ENCODE results near the gene KPNA6. TPM values are rescaled to one million over a fixed set of nuclear protein-coding genes. Genes with fewer than 3 reads are reported as not detected.
"Not testable (repeated sequence)": the region's sequence is repeated elsewhere in the genome, so short reads cannot be mapped to it uniquely, and the experiment has no call there.

Gene KPNA6
- total RNA-seq, 2 experiments from 2014 or later = 65.7 to 67.2 TPM

GRCh38 chr1:32104127-32104526 lies 3.7 kb upstream of the KPNA6 start:
- Mint-ChIP-seq H3K36me3 (ENCODE audit: low read depth) (peaks cover 26% of the 10 kb centered on the region), H3K27me3 (ENCODE audit: low read depth) (no peaks in the 10 kb centered on the region), H3K4me3 (no peak overlapping the region), H3K9me3 (ENCODE audit: insufficient read depth) (no peaks in the 10 kb centered on the region), H3K27ac (no peak overlapping the region), H3K4me1 (ENCODE audit: low read depth) (peaks cover 8% of the 10 kb centered on the region)
- ATAC-seq (no peak), DNase-seq (no peak)
- CTCF ChIA-PET = no interaction called here
- POLR2A ChIA-PET = interaction anchor here (0.7 kb wide), 1 partner anchor 70 kb away, joined by 4 read pairs; no protein-coding TSS in a partner anchor

GRCh38 chr1:32105338-32105737 lies 2.5 kb upstream of the KPNA6 start:
- peaks cover 23% of the 10 kb centered on the region for H3K36me3 Mint-ChIP-seq (ENCODE audit: low read depth)
- no peaks in the 10 kb centered on the region for H3K9me3 Mint-ChIP-seq (ENCODE audit: insufficient read depth)
- ChIA-PET CTCF (no interaction called here), POLR2A (interaction anchor here (0.5 kb wide), 1 partner anchor 586 kb away, joined by 3 read pairs; no protein-coding TSS in a partner anchor)
- no peak for ATAC-seq
- no peak overlapping the region for H3K4me3 Mint-ChIP-seq
- no peaks in the 10 kb centered on the region for H3K27me3 Mint-ChIP-seq (ENCODE audit: low read depth)
- no peak overlapping the region for H3K27ac Mint-ChIP-seq
- no peak for DNase-seq
- H3K4me1 Mint-ChIP-seq (ENCODE audit: low read depth) = peaks cover 20% of the 10 kb centered on the region

DNA sequence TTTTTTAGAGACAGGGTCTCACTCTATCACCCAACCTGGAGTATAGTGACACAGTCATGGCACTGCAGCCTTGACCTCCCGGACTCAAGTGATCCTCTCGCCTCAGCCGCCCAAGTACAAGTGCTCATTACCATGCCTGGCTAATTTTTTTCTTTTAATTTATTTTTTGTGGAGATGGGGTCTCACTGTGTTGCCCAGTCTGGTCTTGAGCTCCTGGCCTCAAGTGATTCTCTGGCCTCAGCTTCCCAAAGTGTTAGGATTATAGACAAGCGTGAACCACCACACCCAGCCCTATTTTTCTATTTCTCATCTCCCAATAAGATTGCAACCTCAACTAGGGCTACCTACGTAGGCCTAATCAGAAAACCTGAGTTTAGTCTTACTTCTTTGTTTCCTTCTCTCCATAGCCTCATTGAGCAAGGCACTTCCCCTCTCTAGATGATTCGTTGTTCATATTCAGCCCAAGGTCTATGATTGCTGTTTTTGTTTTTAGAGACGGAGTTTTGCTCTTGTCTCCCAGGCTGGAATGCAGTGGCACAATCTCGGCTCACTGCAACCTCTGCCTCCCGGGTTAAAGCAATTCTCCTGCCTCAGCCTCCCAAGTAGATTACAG lies 1.1 kb upstream of the KPNA6 start:
- H3K27ac Mint-ChIP-seq = peak overlapping the region; percentile 57
- DNase-seq = no peak
- H3K9me3 Mint-ChIP-seq (ENCODE audit: insufficient read depth) = no peaks in the 10 kb centered on the region
- ChIA-PET CTCF (interaction anchor here (1.4 to 3.3 kb wide), 2 partner anchors 33 to 83 kb away, joined by 4 to 21 read pairs; partner anchors contain the start of gene TMEM39B), POLR2A (interaction anchor here (1.2 to 3.1 kb wide), 3 partner anchors 11 to 168 kb away, joined by 3 to 28 read pairs (median 4); partner anchors contain the start of genes PTP4A2 and TMEM39B)
- peaks cover 33% of the 10 kb centered on the region for H3K4me1 Mint-ChIP-seq (ENCODE audit: low read depth)
- H3K27me3 Mint-ChIP-seq (ENCODE audit: low read depth) = no peaks in the 10 kb centered on the region
- peak overlapping the region; percentile 40 for H3K4me3 Mint-ChIP-seq
- H3K36me3 Mint-ChIP-seq (ENCODE audit: low read depth) = peaks cover 14% of the 10 kb centered on the region
- ATAC-seq = no peak

- peaks cover 22% of the 10 kb centered on the region for H3K36me3 Mint-ChIP-seq (ENCODE audit: low read depth)
- no peaks in the 10 kb centered on the region for H3K9me3 Mint-ChIP-seq (ENCODE audit: insufficient read depth)
- peaks cover 50% of the 10 kb centered on the region for H3K4me1 Mint-ChIP-seq (ENCODE audit: low read depth)
- H3K4me3 Mint-ChIP-seq = no peak overlapping the region
- ChIA-PET POLR2A (no interaction called here), CTCF (interaction anchor here (0.6 to 2.7 kb wide), 14 partner anchors 10 to 235 kb away, joined by 3 to 16 read pairs (median 4); partner anchors contain the start of genes TMEM39B and TXLNA)
- DNase-seq (no peak), ATAC-seq (no peak)
- H3K27ac Mint-ChIP-seq = no peak overlapping the region
- no peaks in the 10 kb centered on the region for H3K27me3 Mint-ChIP-seq (ENCODE audit: low read depth)
Measured at GRCh38 chr1:32111040-32111623, 3.3 kb downstream of the KPNA6 start.

DNA sequence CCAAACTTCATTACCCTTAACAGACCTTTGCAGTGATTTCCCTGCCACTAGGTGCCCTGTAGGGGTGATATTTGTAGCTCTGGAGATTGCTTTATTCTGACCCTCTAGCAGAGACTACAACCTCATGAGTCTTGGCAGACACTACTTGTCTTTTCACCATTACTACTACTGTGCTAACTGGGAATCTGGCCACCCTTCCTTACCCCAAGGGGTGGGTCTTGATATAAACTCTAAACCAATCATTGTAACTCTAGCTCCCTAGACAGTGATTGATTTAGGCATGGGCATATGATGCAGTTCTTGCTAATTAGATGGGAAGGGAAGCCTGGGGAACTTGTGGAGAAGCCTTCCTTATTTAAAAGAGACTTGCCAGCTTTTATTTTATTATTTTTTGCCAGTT lies 3.9 kb downstream of the KPNA6 start:
- Mint-ChIP-seq H3K4me1 (ENCODE audit: low read depth) (peaks cover 52% of the 10 kb centered on the region), H3K9me3 (ENCODE audit: insufficient read depth) (no peaks in the 10 kb centered on the region), H3K36me3 (ENCODE audit: low read depth) (peaks cover 24% of the 10 kb centered on the region), H3K27ac (no peak overlapping the region), H3K27me3 (ENCODE audit: low read depth) (no peaks in the 10 kb centered on the region), H3K4me3 (no peak overlapping the region)
- CTCF ChIA-PET = interaction anchor here (1.1 to 2.7 kb wide), 10 partner anchors 11 to 137 kb away, joined by 3 to 16 read pairs (median 4); partner anchors contain the start of genes TMEM39B and TXLNA
- POLR2A ChIA-PET = interaction anchor here (0.6 kb wide), 1 partner anchor 39 kb away, joined by 3 read pairs; the partner anchor contains the start of gene TMEM39B
- DNase-seq (no peak), ATAC-seq (no peak)

DNA sequence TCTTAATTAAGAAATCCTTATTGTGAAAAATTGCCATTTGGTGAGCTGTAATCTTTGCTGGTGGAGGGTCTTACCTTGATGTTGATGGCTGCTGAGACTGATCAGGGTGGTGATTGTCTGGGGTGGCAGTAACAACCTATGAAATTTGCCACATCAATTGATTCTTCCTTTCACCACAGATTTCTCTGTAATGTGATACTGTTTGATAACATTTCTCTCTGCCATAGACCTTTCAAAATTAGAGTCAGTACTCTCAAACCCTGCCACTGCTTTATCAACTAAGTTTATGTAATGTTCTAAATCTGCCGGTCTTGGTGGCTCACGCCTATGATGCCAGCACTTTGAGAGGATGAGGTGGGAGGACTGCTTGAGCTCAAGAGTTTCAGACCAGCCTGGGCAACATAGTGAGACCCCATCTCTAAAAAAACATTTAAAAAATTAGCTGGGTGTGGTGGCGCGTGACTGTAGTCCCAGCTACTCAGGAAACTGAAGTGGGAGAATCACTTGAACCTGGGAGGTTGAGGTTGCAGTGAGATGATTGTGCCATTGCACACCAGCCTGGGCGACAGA lies 5.0 kb downstream of the KPNA6 start:
- DNase-seq (no peak), ATAC-seq (no peak)
- Mint-ChIP-seq H3K36me3 (ENCODE audit: low read depth) (peaks cover 24% of the 10 kb centered on the region), H3K4me1 (ENCODE audit: low read depth) (peaks cover 47% of the 10 kb centered on the region), H3K9me3 (ENCODE audit: insufficient read depth) (no peaks in the 10 kb centered on the region), H3K27me3 (ENCODE audit: low read depth) (no peaks in the 10 kb centered on the region), H3K4me3 (no peak overlapping the region), H3K27ac (peak overlapping the region; percentile 4)
- CTCF ChIA-PET = interaction anchor here (1.1 to 2.7 kb wide), 5 partner anchors 10 to 60 kb away, joined by 3 to 16 read pairs (median 4); no protein-coding TSS in a partner anchor
- POLR2A ChIA-PET = no interaction called here

DNA sequence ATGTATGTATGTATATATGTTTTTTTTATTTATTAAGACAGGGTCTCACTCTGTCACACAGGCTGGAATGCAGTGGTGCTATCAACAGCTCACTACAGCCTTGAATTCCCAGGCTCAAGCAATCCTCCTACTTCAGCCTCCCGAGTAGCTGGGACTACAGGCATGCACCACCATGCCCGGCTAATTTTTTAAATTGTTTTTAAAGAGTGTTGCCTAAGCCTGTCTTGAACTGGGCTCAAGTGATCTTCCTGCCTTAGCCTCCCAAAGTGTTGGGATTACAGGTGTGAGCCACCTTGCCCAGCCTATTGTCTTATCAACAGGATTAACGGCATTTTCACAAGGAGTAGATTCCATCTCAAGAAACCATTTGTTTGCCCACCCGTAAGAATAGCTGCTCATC lies 5.6 kb downstream of the KPNA6 start:
- H3K4me3 Mint-ChIP-seq; ATAC-seq; DNase-seq; H3K27ac Mint-ChIP-seq; H3K9me3 Mint-ChIP-seq (ENCODE audit: insufficient read depth); POLR2A ChIA-PET; H3K27me3 Mint-ChIP-seq (ENCODE audit: low read depth): not testable (repeated sequence)
- Mint-ChIP-seq H3K36me3 (ENCODE audit: low read depth) (peaks cover 22% of the 10 kb centered on the region), H3K4me1 (ENCODE audit: low read depth) (peaks cover 47% of the 10 kb centered on the region)
- CTCF ChIA-PET = interaction anchor here (1.5 kb wide), 2 partner anchors 14 to 60 kb away, joined by 3 to 4 read pairs; no protein-coding TSS in a partner anchor

DNA sequence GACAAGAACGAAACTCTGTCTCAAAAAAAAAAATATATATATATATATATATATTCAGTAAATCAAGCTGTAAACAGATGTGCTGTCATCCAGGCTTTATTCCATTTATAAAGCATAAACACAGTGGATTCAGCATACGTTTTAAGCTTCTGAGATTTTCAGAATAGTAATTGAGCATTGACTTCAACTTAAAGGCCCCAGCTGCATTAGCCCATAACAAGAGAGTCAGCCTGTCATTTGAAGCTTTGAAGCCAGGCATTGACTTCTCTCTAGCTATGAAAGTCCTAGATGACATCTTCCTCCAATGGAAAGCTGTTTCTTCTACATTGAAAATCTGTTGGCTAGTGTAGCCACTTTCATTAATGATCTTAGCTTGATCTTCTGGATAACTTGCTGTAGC lies 6.6 kb downstream of the KPNA6 start:
- Mint-ChIP-seq H3K36me3 (ENCODE audit: low read depth) (peaks cover 19% of the 10 kb centered on the region), H3K9me3 (ENCODE audit: insufficient read depth) (no peaks in the 10 kb centered on the region), H3K27me3 (ENCODE audit: low read depth) (no peaks in the 10 kb centered on the region), H3K4me1 (ENCODE audit: low read depth) (peaks cover 44% of the 10 kb centered on the region), H3K27ac (no peak overlapping the region), H3K4me3 (no peak overlapping the region)
- DNase-seq (no peak), ATAC-seq (no peak)
- CTCF ChIA-PET = interaction anchor here (0.8 kb wide), 1 partner anchor 13 kb away, joined by 3 read pairs; no protein-coding TSS in a partner anchor
- POLR2A ChIA-PET = interaction anchor here (0.6 kb wide), 1 partner anchor 25 kb away, joined by 3 read pairs; no protein-coding TSS in a partner anchor

- Mint-ChIP-seq H3K9me3 (ENCODE audit: insufficient read depth) (no peaks in the 10 kb centered on the region), H3K4me3 (no peak overlapping the region), H3K27ac (no peak overlapping the region), H3K36me3 (ENCODE audit: low read depth) (peaks cover 16% of the 10 kb centered on the region), H3K4me1 (ENCODE audit: low read depth) (peaks cover 34% of the 10 kb centered on the region), H3K27me3 (ENCODE audit: low read depth) (no peaks in the 10 kb centered on the region)
- ChIA-PET POLR2A (no interaction called here), CTCF (no interaction called here)
- DNase-seq = no peak
- no peak for ATAC-seq
Measured at GRCh38 chr1:32115496-32115895, 7.6 kb downstream of the KPNA6 start.

GRCh38 chr1:32116531-32116930 lies 8.7 kb downstream of the KPNA6 start:
- Mint-ChIP-seq H3K36me3 (ENCODE audit: low read depth) (peaks cover 21% of the 10 kb centered on the region), H3K9me3 (ENCODE audit: insufficient read depth) (no peaks in the 10 kb centered on the region), H3K27ac (no peak overlapping the region), H3K4me3 (no peak overlapping the region), H3K27me3 (ENCODE audit: low read depth) (no peaks in the 10 kb centered on the region), H3K4me1 (ENCODE audit: low read depth) (peaks cover 32% of the 10 kb centered on the region)
- ATAC-seq (no peak), DNase-seq (no peak)
- POLR2A ChIA-PET = no interaction called here
- CTCF ChIA-PET = interaction anchor here (0.8 kb wide), 1 partner anchor 8 kb away, joined by 3 read pairs; the partner anchor contains the start of gene KPNA6

GRCh38 chr1:32122151-32122550 lies 14.3 kb downstream of the KPNA6 start:
- ATAC-seq = no peak
- peaks cover 31% of the 10 kb centered on the region for H3K4me1 Mint-ChIP-seq (ENCODE audit: low read depth)
- H3K27me3 Mint-ChIP-seq (ENCODE audit: low read depth) = no peaks in the 10 kb centered on the region
- H3K9me3 Mint-ChIP-seq (ENCODE audit: insufficient read depth) = no peaks in the 10 kb centered on the region
- no peak for DNase-seq
- no peak overlapping the region for H3K4me3 Mint-ChIP-seq
- H3K36me3 Mint-ChIP-seq (ENCODE audit: low read depth) = peaks cover 16% of the 10 kb centered on the region
- CTCF ChIA-PET = interaction anchor here (1.4 to 3.1 kb wide), 2 partner anchors 10 to 14 kb away, joined by 5 to 16 read pairs; partner anchors contain the start of gene KPNA6
- peak overlapping the region; percentile 57 for H3K27ac Mint-ChIP-seq
- POLR2A ChIA-PET = interaction anchor here (1.0 kb wide), 1 partner anchor 13 kb away, joined by 4 read pairs; no protein-coding TSS in a partner anchor
